ENCODE measurements around the gene HTR3D. TPM values are rescaled to one million over a fixed set of nuclear protein-coding genes. Genes with fewer than 3 reads are reported as not detected.
"Not testable (repeated sequence)": the region's sequence is repeated elsewhere in the genome, so short reads cannot be mapped to it uniquely, and the experiment has no call there.

The HTR3D gene
- total and polyA plus RNA-seq, 2 experiments from 2014 or later: not detected

DNA sequence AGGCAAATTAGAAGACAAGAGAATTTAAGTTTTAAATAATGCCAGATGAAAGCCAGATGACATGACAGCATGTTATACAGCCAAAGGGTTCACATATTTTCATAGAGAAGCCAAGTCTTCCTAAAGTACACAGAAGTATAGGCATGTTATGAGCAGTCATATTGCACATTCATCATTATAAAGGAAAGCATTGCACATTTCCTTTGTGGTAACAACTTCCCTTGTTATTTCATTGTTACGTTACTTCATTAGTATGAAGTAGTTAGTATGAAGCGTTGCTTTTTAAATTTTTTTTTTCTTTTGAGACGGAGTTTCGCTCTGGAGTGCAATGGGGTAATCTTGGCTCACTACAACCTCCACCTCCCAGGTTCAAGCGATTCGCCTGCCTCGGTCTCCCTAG is 9.2 kb upstream of the HTR3D start:
- TF ChIP-seq EZH2phosphoT487 (IDR thresholded peaks at IDR 0.05; ENCODE audit: insufficient read depth, low read depth): no peak

DNA sequence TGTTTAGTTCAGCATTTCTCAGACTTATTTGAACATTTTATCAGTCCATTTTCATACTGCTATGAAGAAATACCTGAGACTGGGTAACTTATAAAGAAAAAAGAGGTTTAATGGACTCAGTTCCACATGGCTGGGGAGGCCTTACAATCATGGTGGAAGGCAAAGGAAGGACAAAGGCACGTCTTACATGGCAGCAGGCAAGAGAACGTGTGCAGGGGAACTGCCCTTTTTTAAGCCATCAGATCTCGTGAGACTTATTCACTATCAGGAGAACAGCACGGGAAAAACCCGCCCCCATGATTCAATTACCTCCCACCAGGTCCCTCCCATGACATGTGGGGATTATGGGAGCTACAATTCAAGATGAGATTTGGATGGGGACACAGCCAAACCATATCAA is 6.3 kb upstream of the HTR3D start:
- not testable (repeated sequence) for H3K9me3 ChIP-seq (ENCODE audit: low read depth)

More for the DNA sequence above, 9.2 kb upstream of the HTR3D start:
- H4K20me1 ChIP-seq (ENCODE audit: insufficient read depth): no peaks in the 10 kb centered on the region
- H3K4me1 ChIP-seq (ENCODE audit: insufficient read depth): no peaks in the 10 kb centered on the region
- H3K79me2 ChIP-seq (ENCODE audit: insufficient read depth): no peaks in the 10 kb centered on the region
- H3K4me3 ChIP-seq: no peak overlapping the region
- no peaks in the 10 kb centered on the region for H3F3A ChIP-seq (ENCODE audit: insufficient read depth)
- peak; percentile 10 for DNase-seq
- in situ Hi-C loops (cut with MboI): no loop called here
- no peak overlapping the region for H2AFZ ChIP-seq
- H3K36me3 ChIP-seq (ENCODE audit: low read depth): no peaks in the 10 kb centered on the region
- 23 to 31% methylated on average over 7 of the region's 7 CpGs for WGBS, 2 experiments (ENCODE audit: low coverage in 1 of 2, low lambda C conversion rate in 2 of 2, missing lambda C conversion rate in 2 of 2)
- H3K9ac ChIP-seq: no peak overlapping the region
- no peaks in the 10 kb centered on the region for H3K27me3 ChIP-seq (replicated peaks; ENCODE audit: insufficient read depth)
- H3K9me3 ChIP-seq (ENCODE audit: low read depth): no peaks in the 10 kb centered on the region
- H3K27ac ChIP-seq: no peak overlapping the region
- H3K4me2 ChIP-seq (ENCODE audit: unreplicated experiment): no peak overlapping the region
- no peaks in the 10 kb centered on the region for H3K9me2 ChIP-seq (ENCODE audit: insufficient read depth)

DNA sequence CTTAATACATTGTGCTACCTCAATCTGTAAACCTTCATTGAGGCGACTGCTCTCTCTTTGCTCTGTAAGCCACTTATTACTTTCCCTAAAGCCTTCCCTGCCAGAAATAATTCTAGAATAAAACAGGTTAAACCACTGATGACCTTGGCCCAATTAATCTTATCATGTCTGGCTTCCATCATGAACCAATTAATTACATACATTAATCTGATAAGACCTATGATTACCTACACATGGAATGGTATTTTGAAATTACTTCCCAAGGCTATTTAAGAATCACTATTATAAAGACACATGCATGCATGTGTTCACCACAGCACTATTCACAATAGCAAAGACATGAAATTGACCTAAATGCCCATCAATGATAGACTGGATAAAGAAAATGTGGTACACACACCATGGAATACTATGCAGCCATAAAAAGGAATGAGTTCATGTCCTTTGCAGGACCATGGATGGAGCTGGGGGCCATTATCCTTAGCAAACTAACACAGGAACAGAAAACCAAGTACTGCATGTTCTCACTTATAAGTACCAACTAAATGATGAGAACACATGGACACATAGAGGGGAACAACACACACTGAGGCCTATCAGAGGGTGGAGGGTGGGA is 3.2 kb upstream of the HTR3D start:
- H3K36me3 ChIP-seq (ENCODE audit: low read depth); H3K27ac ChIP-seq; H3K9ac ChIP-seq; H4K20me1 ChIP-seq (ENCODE audit: insufficient read depth); H2AFZ ChIP-seq; H3F3A ChIP-seq (ENCODE audit: insufficient read depth); H3K4me2 ChIP-seq (ENCODE audit: unreplicated experiment); H3K9me2 ChIP-seq (ENCODE audit: insufficient read depth); H3K27me3 ChIP-seq (replicated peaks; ENCODE audit: insufficient read depth); H3K79me2 ChIP-seq (ENCODE audit: insufficient read depth); H3K9me3 ChIP-seq (ENCODE audit: low read depth); in situ Hi-C loops (cut with MboI); H3K4me1 ChIP-seq (ENCODE audit: insufficient read depth); H3K4me3 ChIP-seq; DNase-seq: not testable (repeated sequence)
- WGBS, 2 experiments (ENCODE audit: low coverage in 1 of 2, low lambda C conversion rate in 2 of 2, missing lambda C conversion rate in 2 of 2): 72 to 86% methylated on average over 1 of the region's 1 CpG

More for the DNA sequence above, 6.3 kb upstream of the HTR3D start:
- H3F3A ChIP-seq (ENCODE audit: insufficient read depth); in situ Hi-C loops (cut with MboI); H3K4me3 ChIP-seq; H3K9me2 ChIP-seq (ENCODE audit: insufficient read depth); H3K27ac ChIP-seq; H3K79me2 ChIP-seq (ENCODE audit: insufficient read depth); DNase-seq; H4K20me1 ChIP-seq (ENCODE audit: insufficient read depth); H3K9ac ChIP-seq; H3K4me2 ChIP-seq (ENCODE audit: unreplicated experiment); H3K4me1 ChIP-seq (ENCODE audit: insufficient read depth); H3K27me3 ChIP-seq (replicated peaks; ENCODE audit: insufficient read depth); H2AFZ ChIP-seq; H3K36me3 ChIP-seq (ENCODE audit: low read depth): not testable (repeated sequence)
- WGBS, 2 experiments (ENCODE audit: low coverage in 1 of 2, low lambda C conversion rate in 2 of 2, missing lambda C conversion rate in 2 of 2): 38 to 41% methylated on average over 5 of the region's 5 CpGs

DNA sequence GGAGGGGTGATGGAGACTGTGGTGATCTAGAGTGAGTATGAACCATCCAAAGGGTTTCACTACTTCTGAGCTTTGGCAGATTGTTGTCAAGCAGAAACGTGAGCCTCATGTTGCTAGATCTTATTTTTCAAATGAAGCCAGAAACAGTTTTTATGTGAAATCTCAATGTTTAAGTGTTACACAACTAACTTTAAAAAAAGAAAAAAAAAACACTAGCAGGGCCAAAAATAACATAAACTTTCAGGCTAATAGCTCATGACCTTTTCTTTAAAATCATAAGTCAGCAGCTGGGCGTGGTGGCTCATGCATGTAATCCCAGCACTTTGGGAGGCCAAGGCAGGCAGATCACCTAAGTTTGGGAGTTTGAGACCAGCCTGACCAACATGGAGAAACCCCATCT is 2.1 kb upstream of the HTR3D start:
- no peak overlapping the region for H3K4me2 ChIP-seq (ENCODE audit: unreplicated experiment)

DNA sequence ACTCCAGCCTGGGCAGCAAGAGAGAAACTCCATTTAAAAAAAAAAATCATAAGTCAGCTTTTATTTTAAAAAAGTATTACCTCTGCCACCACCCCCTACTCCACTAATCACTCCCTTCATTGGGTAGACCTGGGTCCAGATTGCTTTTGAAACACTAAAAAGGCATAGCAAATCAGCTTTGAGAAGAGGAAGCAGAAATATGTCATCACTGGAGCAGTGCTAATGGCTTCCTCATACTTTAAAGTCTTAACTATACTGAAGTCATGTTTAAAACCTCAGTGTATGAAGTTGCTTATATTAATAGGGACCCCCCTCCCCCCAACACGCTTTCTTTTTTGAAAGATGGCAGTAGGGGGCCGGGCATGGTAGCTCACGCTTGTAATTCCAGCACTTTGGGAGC is 1.0 kb upstream of the HTR3D start:
- TF ChIP-seq EZH2phosphoT487 (IDR thresholded peaks at IDR 0.05; ENCODE audit: insufficient read depth, low read depth) (no peak), EZH2 (IDR thresholded peaks at IDR 0.05; ENCODE audit: insufficient read depth, poor library complexity, severe bottlenecking) (no peak)
- H3K4me2 ChIP-seq (ENCODE audit: unreplicated experiment): no peak overlapping the region
- DNase-seq: no peak
- H3F3A ChIP-seq (ENCODE audit: insufficient read depth): no peaks in the 10 kb centered on the region
- H3K9me3 ChIP-seq (ENCODE audit: low read depth): no peaks in the 10 kb centered on the region
- in situ Hi-C loops (cut with MboI): no loop called here
- H3K36me3 ChIP-seq (ENCODE audit: low read depth): no peaks in the 10 kb centered on the region
- H2AFZ ChIP-seq: no peak overlapping the region
- H3K27ac ChIP-seq: no peak overlapping the region
- no peak overlapping the region for H3K4me3 ChIP-seq
- H3K4me1 ChIP-seq (ENCODE audit: insufficient read depth): no peaks in the 10 kb centered on the region
- no peaks in the 10 kb centered on the region for H4K20me1 ChIP-seq (ENCODE audit: insufficient read depth)
- H3K9me2 ChIP-seq (ENCODE audit: insufficient read depth): no peaks in the 10 kb centered on the region
- WGBS, 2 experiments (ENCODE audit: low coverage in 1 of 2, low lambda C conversion rate in 2 of 2, missing lambda C conversion rate in 2 of 2): 72 to 81% methylated on average over 3 of the region's 3 CpGs
- H3K9ac ChIP-seq: no peak overlapping the region
- H3K27me3 ChIP-seq (replicated peaks; ENCODE audit: insufficient read depth): peaks cover 10% of the 10 kb centered on the region; the same call in 1 of the 2 replicates
- no peaks in the 10 kb centered on the region for H3K79me2 ChIP-seq (ENCODE audit: insufficient read depth)

More for the DNA sequence above, 2.1 kb upstream of the HTR3D start:
- Histone ChIP-seq H3K9me3 (ENCODE audit: low read depth) (no peaks in the 10 kb centered on the region), H3K4me1 (ENCODE audit: insufficient read depth) (no peaks in the 10 kb centered on the region), H3K4me3 (no peak overlapping the region), H3K9ac (no peak overlapping the region), H4K20me1 (ENCODE audit: insufficient read depth) (no peaks in the 10 kb centered on the region), H3K27ac (no peak overlapping the region), H3F3A (ENCODE audit: insufficient read depth) (no peaks in the 10 kb centered on the region), H3K79me2 (ENCODE audit: insufficient read depth) (no peaks in the 10 kb centered on the region), H2AFZ (no peak overlapping the region), H3K9me2 (ENCODE audit: insufficient read depth) (no peaks in the 10 kb centered on the region), H3K27me3 (replicated peaks; ENCODE audit: insufficient read depth) (0 out of 2 replicates have a peak, but pooled peaks cover 10% of the 10 kb centered on the region), H3K36me3 (ENCODE audit: low read depth) (no peaks in the 10 kb centered on the region)
- 27 to 29% methylated on average over 2 of the region's 2 CpGs for WGBS, 2 experiments (ENCODE audit: low coverage in 1 of 2, low lambda C conversion rate in 2 of 2, missing lambda C conversion rate in 2 of 2)
- in situ Hi-C loops (cut with MboI): no loop called here
- DNase-seq: peak; percentile 11
- no peak for TF ChIP-seq EZH2phosphoT487 (IDR thresholded peaks at IDR 0.05; ENCODE audit: insufficient read depth, low read depth)
- TF ChIP-seq EZH2 (IDR thresholded peaks at IDR 0.05; ENCODE audit: insufficient read depth, poor library complexity, severe bottlenecking): no peak

Data from GM23248 (cell line).